Tibial nerve (tissue), 4 donors: ENCODE measurements around the gene RTCA.

Experiments
- EP300 ChIP-seq, 2 donors: sonication (generic); formaldehyde crosslinking; IDR thresholded peaks; one replicate each; pipeline ENCODE4 v1.6.1; 2017; ENCODE audit warnings: antibody characterized with exemption in 2 of 2, mild to moderate bottlenecking in 1 of 2
- POLR2A ChIP-seq, 2 donors: fragments of 450-650 bp; IDR thresholded peaks; one replicate each; pipeline ENCODE4 v1.6.1; 2017; ENCODE audit warnings: antibody characterized with exemption in 2 of 2, mild to moderate bottlenecking in 2 of 2, moderate library complexity in 2 of 2
- TF ChIP-seq, protein P1 (sequence below), 5 experiments: fragments of 200-600 bp in 3 of 5; fragments of 450-650 bp in 2 of 5; sonication (generic) in 3 of 5; IDR thresholded peaks; one replicate each; pipeline ENCODE4 v1.5.1; 2016 to 2019; ENCODE audit warnings: antibody characterized with exemption in 5 of 5, mild to moderate bottlenecking in 3 of 5, moderate library complexity in 2 of 5

DNA sequence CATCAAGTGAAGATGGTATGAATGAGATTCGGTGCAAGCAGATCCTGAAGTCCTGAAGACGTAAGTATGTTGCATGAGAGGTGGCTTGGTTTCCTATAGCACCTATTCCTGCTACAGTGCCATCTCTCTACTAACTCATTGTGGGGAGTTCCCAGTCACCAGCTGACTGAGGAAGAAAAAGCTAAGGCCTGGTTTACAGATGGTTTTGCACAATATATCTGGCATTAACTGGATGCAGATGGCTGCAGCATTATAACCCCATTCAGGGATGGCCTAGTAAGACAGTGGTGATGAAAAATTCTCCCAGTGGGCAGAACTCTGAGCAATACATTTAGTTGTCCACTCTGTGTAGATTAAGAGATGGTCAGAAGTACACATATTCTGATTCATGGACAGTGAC lies 36.7 kb downstream of the RTCA start:
- TF ChIP-seq, protein P1, sequence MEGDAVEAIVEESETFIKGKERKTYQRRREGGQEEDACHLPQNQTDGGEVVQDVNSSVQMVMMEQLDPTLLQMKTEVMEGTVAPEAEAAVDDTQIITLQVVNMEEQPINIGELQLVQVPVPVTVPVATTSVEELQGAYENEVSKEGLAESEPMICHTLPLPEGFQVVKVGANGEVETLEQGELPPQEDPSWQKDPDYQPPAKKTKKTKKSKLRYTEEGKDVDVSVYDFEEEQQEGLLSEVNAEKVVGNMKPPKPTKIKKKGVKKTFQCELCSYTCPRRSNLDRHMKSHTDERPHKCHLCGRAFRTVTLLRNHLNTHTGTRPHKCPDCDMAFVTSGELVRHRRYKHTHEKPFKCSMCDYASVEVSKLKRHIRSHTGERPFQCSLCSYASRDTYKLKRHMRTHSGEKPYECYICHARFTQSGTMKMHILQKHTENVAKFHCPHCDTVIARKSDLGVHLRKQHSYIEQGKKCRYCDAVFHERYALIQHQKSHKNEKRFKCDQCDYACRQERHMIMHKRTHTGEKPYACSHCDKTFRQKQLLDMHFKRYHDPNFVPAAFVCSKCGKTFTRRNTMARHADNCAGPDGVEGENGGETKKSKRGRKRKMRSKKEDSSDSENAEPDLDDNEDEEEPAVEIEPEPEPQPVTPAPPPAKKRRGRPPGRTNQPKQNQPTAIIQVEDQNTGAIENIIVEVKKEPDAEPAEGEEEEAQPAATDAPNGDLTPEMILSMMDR (IDR thresholded peaks at IDR 0.05) = no peak
- TF ChIP-seq POLR2A (IDR thresholded peaks at IDR 0.05) (no peak), EP300 (IDR thresholded peaks at IDR 0.05) (no peak)
